Sigmoid colon (tissue), 7 donors: ENCODE data around the gene ABCF3. TPM values are rescaled to one million over a fixed set of nuclear protein-coding genes. Genes with fewer than 3 reads are reported as not detected.

Experiments
- DNase-seq: peaks from one replicate; pipeline ENCODE4 v3.0.0-alpha.2; 2019
- H3K27ac ChIP-seq, 4 donors: fragments of 200-600 bp; sonication (generic); one replicate each; pipeline ENCODE4 v1.5.1; 2016 to 2019; ENCODE audit warnings: mild to moderate bottlenecking in 1 of 4
- H3K27me3 ChIP-seq, 3 donors: fragments of 200-600 bp; sonication (generic); one replicate each; pipeline ENCODE4 v1.5.1; 2019; ENCODE audit warnings: mild to moderate bottlenecking in 1 of 3
- H3K36me3 ChIP-seq, 4 donors: fragments of 200-600 bp; sonication (generic); one replicate each; pipeline ENCODE4 v1.5.1; 2016 to 2019
- H3K4me1 ChIP-seq, 4 donors: fragments of 200-600 bp; sonication (generic); one replicate each; pipeline ENCODE4 v1.5.1; 2017 to 2019
- H3K4me3 ChIP-seq, 4 donors: fragments of 200-600 bp; sonication (generic); one replicate each; pipeline ENCODE4 v1.5.1; 2017 to 2019; ENCODE audit warnings: mild to moderate bottlenecking in 2 of 4, moderate library complexity in 1 of 4
- H3K9me3 ChIP-seq, 4 donors: fragments of 200-600 bp in 3 of 4; sonication (generic) in 3 of 4; one replicate each; pipeline versions ENCODE4 v1.5.1 to v1.6.1; 2013 to 2019
- EP300 ChIP-seq, 4 donors: sonication (generic); formaldehyde crosslinking; IDR thresholded peaks; one replicate each; pipeline ENCODE4 v1.6.1; 2017; ENCODE audit warnings: antibody characterized with exemption in 4 of 4
- POLR2A ChIP-seq, 2 donors: fragments of 450-650 bp; IDR thresholded peaks; one replicate each; pipeline ENCODE4 v1.6.1; 2016; ENCODE audit warnings: antibody characterized with exemption in 2 of 2, mild to moderate bottlenecking in 2 of 2, moderate library complexity in 2 of 2
- POLR2AphosphoS5 ChIP-seq, 4 donors: sonication (generic); formaldehyde crosslinking; IDR thresholded peaks; one replicate each; pipeline ENCODE4 v1.6.1; 2017; ENCODE audit warnings: antibody characterized with exemption in 4 of 4
- WGBS, 2 donors: extraction: QIAGEN DNeasy Blood & Tissue Kit; methylation state at CpG; one replicate each; pipeline ENCODE4 v1.1.7; 2013; 5-methylcytosine and 5-hydroxymethylcytosine counted together
- intact Hi-C: fragments of 100-400 bp; cut with DNase I; formaldehyde crosslinking; loops from one replicate; pipeline ENCODE4 v1.15.1; 2023
- polyA plus RNA-seq, 3 donors: library from polyadenylated mRNA; stranded (reverse); fragments of 200-250 nt; gene quantifications; one replicate each; pipeline ENCODE4 v1.2.3, GENCODE V29; 2013
- total RNA-seq, 4 donors: library from RNA; depleted of rRNA; stranded (reverse); fragments of >200 nt; gene quantifications; one replicate each; pipeline ENCODE4 v1.1.0, GENCODE V29; 2016
- TF ChIP-seq, protein P1 (sequence below), 4 experiments: fragments of 450-650 bp in 3 of 4; fragments of 200-600 bp in 1 of 4; IDR thresholded peaks; one replicate each; pipeline ENCODE4 v1.5.1; 2016 to 2019; ENCODE audit warnings: antibody characterized with exemption in 4 of 4, mild to moderate bottlenecking in 3 of 4, moderate library complexity in 2 of 4
- donor health status: healthy with polysubstance abuse.
- donor health status: Bipolar disorder and iron deficiency.
- donor health status: healthy.

The ABCF3 gene
- total and polyA plus RNA-seq, 7 donors = 32.4 to 51.3 (median 41.3) TPM

GRCh38 chr3:184188080-184188479 is 2.1 kb downstream of the ABCF3 start:
- intact Hi-C loops = loop anchor here (5.0 kb wide), 3 partner anchors 59 to 171 kb away; partner anchors contain the start of genes ABCC5, ALG3, EEF1AKMT4 and PSMD2

GRCh38 chr3:184189421-184189820 is 3.4 kb downstream of the ABCF3 start:
- Histone ChIP-seq H3K9me3 (no peaks in the 10 kb centered on the region), H3K36me3 (peaks cover 36 to 76% (median 64%) of the 10 kb centered on the region in 4 donors), H3K27ac (no peak overlapping the region), H3K4me3 (no peak overlapping the region), H3K27me3 (no peaks in the 10 kb centered on the region), H3K4me1 (peaks cover 0 to 37% (median 29%) of the 10 kb centered on the region in 4 donors)
- intact Hi-C loops = loop anchor here (5.0 kb wide), 3 partner anchors 58 to 172 kb away; partner anchors contain the start of genes ABCC5, ALG3, EEF1AKMT4 and PSMD2
- 95 to 96% methylated on average over 13 of the region's 13 CpGs for WGBS, 2 donors
- TF ChIP-seq POLR2A (IDR thresholded peaks at IDR 0.05) (no peak), POLR2AphosphoS5 (IDR thresholded peaks at IDR 0.05) (no peak), EP300 (IDR thresholded peaks at IDR 0.05) (no peak)
- TF ChIP-seq, protein P1, sequence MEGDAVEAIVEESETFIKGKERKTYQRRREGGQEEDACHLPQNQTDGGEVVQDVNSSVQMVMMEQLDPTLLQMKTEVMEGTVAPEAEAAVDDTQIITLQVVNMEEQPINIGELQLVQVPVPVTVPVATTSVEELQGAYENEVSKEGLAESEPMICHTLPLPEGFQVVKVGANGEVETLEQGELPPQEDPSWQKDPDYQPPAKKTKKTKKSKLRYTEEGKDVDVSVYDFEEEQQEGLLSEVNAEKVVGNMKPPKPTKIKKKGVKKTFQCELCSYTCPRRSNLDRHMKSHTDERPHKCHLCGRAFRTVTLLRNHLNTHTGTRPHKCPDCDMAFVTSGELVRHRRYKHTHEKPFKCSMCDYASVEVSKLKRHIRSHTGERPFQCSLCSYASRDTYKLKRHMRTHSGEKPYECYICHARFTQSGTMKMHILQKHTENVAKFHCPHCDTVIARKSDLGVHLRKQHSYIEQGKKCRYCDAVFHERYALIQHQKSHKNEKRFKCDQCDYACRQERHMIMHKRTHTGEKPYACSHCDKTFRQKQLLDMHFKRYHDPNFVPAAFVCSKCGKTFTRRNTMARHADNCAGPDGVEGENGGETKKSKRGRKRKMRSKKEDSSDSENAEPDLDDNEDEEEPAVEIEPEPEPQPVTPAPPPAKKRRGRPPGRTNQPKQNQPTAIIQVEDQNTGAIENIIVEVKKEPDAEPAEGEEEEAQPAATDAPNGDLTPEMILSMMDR (IDR thresholded peaks at IDR 0.05) = no peak
- DNase-seq = no peak

More at GRCh38 chr3:184188080-184188479, 2.1 kb downstream of the ABCF3 start:
- H3K9me3 ChIP-seq = no peaks in the 10 kb centered on the region
- 94 to 95% methylated on average over 17 of the region's 17 CpGs for WGBS, 2 donors
- no peak overlapping the region for H3K27ac ChIP-seq
- H3K27me3 ChIP-seq = no peaks in the 10 kb centered on the region
- peaks cover 0 to 37% (median 29%) of the 10 kb centered on the region in 4 donors for H3K4me1 ChIP-seq
- TF ChIP-seq, protein P1 (IDR thresholded peaks at IDR 0.05) = no peak
- no peak for TF ChIP-seq POLR2A (IDR thresholded peaks at IDR 0.05)
- no peak for TF ChIP-seq EP300 (IDR thresholded peaks at IDR 0.05)
- no peak for TF ChIP-seq POLR2AphosphoS5 (IDR thresholded peaks at IDR 0.05)
- H3K4me3 ChIP-seq = no peak overlapping the region
- DNase-seq = no peak
- H3K36me3 ChIP-seq = peaks cover 38 to 76% (median 63%) of the 10 kb centered on the region in 4 donors

DNA sequence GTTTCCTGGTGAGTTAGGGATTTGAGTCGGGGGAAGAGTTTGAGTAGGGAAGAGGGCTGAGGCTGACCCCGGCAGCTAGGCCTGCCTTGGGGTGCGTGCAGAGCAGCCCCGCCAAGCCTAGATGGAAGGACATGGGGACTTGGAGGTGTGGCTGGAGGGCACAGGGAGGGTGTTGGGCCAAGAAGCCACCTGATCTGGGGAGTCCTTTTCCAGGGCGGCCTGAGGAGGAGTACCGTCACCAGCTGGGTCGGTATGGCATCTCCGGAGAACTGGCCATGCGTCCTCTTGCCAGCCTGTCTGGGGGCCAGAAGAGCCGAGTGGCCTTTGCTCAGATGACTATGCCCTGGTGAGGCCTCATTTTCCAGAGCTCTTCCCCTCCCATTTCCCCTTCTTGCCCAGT is 6.9 kb downstream of the ABCF3 start:
- 94 to 96% methylated on average over 10 of the region's 10 CpGs for WGBS, 2 donors
- Histone ChIP-seq H3K27me3 (no peaks in the 10 kb centered on the region), H3K4me3 (no peak overlapping the region), H3K36me3 (peaks cover 35 to 89% (median 69%) of the 10 kb centered on the region in 4 donors), H3K9me3 (no peaks in the 10 kb centered on the region), H3K27ac (no peak overlapping the region), H3K4me1 (peaks cover 0 to 10% (median 9%) of the 10 kb centered on the region in 4 donors)
- intact Hi-C loops = no loop called here
- TF ChIP-seq EP300 (IDR thresholded peaks at IDR 0.05) = no peak
- no peak for TF ChIP-seq POLR2AphosphoS5 (IDR thresholded peaks at IDR 0.05)
- TF ChIP-seq POLR2A (IDR thresholded peaks at IDR 0.05) = no peak
- TF ChIP-seq, protein P1 (IDR thresholded peaks at IDR 0.05) = no peak
- DNase-seq = no peak

DNA sequence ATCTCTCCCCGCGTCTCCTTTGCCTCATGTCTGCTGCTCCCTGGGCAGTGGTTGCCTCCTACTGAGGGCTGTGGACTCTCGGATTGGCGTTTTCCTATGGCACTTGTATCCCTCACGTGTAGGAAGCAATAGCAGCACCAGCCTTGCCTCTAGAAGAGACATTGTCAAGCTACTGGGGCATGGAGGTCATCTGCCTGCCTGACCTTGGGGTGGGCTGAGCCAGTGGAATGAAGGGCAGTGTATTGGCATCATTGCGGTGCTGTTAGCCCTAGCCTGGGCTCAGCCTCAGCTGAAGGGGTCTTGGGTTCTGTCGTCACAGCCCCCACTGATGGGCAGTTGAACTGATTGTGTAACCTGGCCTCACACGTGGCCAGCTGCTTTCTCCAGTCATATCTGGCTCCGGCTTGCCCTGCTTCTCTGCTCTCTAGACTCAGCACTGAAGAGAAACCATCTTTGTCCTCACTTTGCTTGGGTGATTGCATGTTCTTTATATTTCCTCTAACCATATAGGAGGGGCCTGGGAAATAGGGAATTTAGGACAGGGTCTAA is 8.1 kb downstream of the ABCF3 start:
- TF ChIP-seq POLR2AphosphoS5 (IDR thresholded peaks at IDR 0.05) (no peak), POLR2A (IDR thresholded peaks at IDR 0.05) (no peak), EP300 (IDR thresholded peaks at IDR 0.05) (no peak)
- TF ChIP-seq, protein P1 (IDR thresholded peaks at IDR 0.05) = no peak
- H3K36me3 ChIP-seq = peaks cover 35 to 77% (median 58%) of the 10 kb centered on the region in 4 donors
- intact Hi-C loops = no loop called here
- no peaks in the 10 kb centered on the region for H3K9me3 ChIP-seq
- H3K27ac ChIP-seq = no peak overlapping the region
- WGBS, 2 donors = 92 to 93% methylated on average over 9 of the region's 9 CpGs
- no peak overlapping the region for H3K4me3 ChIP-seq
- no peaks in the 10 kb centered on the region for H3K4me1 ChIP-seq
- no peak for DNase-seq
- no peaks in the 10 kb centered on the region for H3K27me3 ChIP-seq
